SK-N-MC (cell line): ENCODE measurements around the gene PRDM2.
"Not testable (repeated sequence)": the region's sequence is repeated elsewhere in the genome, so short reads cannot be mapped to it uniquely, and the experiment has no call there.

Source experiments
- DNase-seq: peaks from one replicate; pipeline ENCODE4 v3.0.0-alpha.2; 2011; ENCODE audit warnings: low read depth, low spot score
- H3K27ac ChIP-seq: fragments of 200-600 bp; sonication (generic); 2 replicates; pipeline ENCODE4 v1.5.1; 2016; ENCODE audit warnings: mixed run types
- H3K36me3 ChIP-seq: fragments of 200-600 bp; sonication (generic); 2 replicates; pipeline ENCODE4 v1.6.1; 2017; ENCODE audit warnings: antibody characterized with exemption, low read length, mixed read lengths; ENCODE audit not compliant: insufficient read depth
- H3K4me3 ChIP-seq: fragments of 200-600 bp; sonication (generic); 2 replicates; pipeline ENCODE4 v1.5.1; 2016
- H3K9ac ChIP-seq: fragments of 200-600 bp; sonication (generic); 2 replicates; pipeline ENCODE4 v1.8.0; 2017; ENCODE audit warnings: mixed run types, mixed read lengths; ENCODE audit not compliant: insufficient read length
- H3K9me3 ChIP-seq: fragments of 200-600 bp; sonication (generic); 2 replicates; pipeline ENCODE4 v1.6.1; 2017; ENCODE audit warnings: low read depth, mild to moderate bottlenecking, antibody characterized with exemption, low read length, moderate library complexity, mixed read lengths
- EZH2 ChIP-seq: fragments of 200-600 bp; sonication (generic); IDR thresholded peaks from one replicate; pipeline ENCODE4 v1.6.1; 2017; ENCODE audit warnings: antibody characterized with exemption
- FOXP2 ChIP-seq: optimal IDR thresholded peaks from 2 replicates; pipeline ENCODE3; 2011; ENCODE audit warnings: mild to moderate bottlenecking, moderate library complexity; ENCODE audit not compliant: insufficient read depth; ENCODE audit errors: extremely low read length, control extremely low read depth
- POLR2AphosphoS5 ChIP-seq: IDR thresholded peaks from 2 replicates; pipeline ENCODE4 v1.6.1; 2012; ENCODE audit warnings: mild to moderate bottlenecking, low read depth, low read length, borderline replicate concordance

The PRDM2 gene

DNA sequence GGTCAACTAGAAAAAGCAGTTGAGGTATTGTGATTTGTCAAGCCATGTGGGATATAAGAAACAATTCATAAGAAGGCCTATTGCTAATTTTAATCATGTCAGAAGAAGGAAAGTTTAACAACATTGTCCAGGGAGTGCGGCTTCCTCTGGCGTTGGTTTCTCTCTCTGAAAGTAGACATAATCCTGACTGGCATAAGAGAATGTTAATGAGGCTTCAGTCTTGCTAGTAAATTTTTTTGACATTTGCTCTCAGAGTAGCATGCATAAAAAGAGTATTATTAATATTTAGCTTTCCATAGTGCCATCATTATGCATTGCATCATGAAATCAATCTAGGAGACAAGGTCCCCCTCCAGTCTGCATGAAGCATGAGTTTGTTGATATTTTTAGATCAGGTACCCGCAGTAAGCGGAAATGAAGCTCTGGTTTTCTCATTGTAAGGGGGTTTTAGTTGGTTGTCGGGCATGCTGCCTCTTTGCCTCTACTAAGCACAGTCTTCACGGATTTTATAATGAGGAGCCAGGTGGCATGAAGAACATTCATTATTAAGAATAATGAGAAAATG, 12.8 kb upstream of the PRDM2 start:
- no peak overlapping the region for H3K9ac ChIP-seq
- DNase-seq, result no peak
- H3K36me3 ChIP-seq, result no peaks in the 10 kb centered on the region
- TF ChIP-seq EZH2, result no peak
- no peak for TF ChIP-seq FOXP2
- TF ChIP-seq POLR2AphosphoS5, result no peak
- H3K4me3 ChIP-seq, result no peak overlapping the region
- no peak overlapping the region for H3K27ac ChIP-seq
- no peaks in the 10 kb centered on the region for H3K9me3 ChIP-seq

DNA sequence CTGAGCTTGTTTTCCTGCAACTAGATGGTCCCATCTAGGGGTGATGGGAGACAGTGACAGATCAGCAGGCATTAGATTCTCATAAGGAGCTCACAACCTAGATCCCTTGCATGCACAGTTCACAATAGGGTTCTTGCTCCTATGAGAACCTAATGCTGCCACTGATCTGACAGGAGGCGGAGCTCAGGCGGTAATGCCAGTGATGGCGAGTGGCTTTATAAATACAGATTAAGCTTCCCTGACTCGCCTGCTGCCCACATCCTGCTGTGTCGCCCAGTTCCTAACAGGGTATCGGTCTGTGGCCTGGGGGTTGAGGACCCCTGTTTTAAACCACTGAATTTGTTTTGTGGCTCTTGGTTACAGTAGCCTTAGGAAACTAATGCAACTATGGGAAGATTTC, 6.9 kb upstream of the PRDM2 start:
- not testable (repeated sequence) for H3K9me3 ChIP-seq, H3K4me3 ChIP-seq, H3K27ac ChIP-seq, H3K36me3 ChIP-seq, H3K9ac ChIP-seq, DNase-seq

DNA sequence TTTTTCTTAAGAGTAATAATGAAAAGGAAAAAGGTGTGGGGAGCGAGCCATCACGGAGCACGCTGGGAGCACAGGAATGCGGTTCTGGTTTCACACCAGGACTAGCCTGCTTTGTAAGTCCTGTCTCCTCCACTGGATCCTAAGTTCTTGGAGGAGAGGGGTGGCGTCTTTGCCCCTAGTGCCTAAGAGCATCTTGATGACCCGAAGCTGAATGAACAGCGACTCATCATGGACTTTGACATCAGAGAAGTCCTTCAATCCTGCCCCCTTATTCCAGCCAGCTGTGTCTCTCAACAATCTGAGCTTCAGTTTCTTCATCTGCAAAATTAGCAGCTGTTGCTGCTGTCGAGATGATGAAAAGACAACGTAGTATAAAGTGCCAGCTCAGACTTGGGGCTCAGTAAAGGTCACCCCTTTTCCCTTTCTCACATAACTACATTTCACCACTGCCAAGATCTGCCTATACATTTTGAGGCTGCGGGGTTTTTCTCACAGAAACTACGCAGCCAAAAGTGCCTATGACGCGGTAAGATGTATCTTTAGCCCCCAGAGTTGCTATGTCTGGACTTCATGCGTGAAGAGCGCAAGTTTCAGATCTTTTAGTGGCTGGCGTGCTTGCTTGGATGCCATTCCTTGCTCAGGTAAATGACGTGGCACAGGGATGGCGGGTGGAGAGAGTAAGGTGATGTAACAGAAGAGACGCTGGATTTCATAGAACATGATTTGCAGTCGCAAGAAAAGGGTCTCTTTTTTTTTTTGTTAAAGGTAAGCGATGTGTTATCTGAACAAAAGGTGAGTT, 4.9 kb upstream of the PRDM2 start:
- TF ChIP-seq POLR2AphosphoS5 (no peak), EZH2 (no peak), FOXP2 (no peak)
- no peaks in the 10 kb centered on the region; the same call in 1 of the 2 replicates for H3K9me3 ChIP-seq
- H3K9ac ChIP-seq, result no peak overlapping the region
- no peak for DNase-seq
- no peak overlapping the region for H3K27ac ChIP-seq
- H3K36me3 ChIP-seq, result no peaks in the 10 kb centered on the region
- H3K4me3 ChIP-seq, result no peak overlapping the region

DNA sequence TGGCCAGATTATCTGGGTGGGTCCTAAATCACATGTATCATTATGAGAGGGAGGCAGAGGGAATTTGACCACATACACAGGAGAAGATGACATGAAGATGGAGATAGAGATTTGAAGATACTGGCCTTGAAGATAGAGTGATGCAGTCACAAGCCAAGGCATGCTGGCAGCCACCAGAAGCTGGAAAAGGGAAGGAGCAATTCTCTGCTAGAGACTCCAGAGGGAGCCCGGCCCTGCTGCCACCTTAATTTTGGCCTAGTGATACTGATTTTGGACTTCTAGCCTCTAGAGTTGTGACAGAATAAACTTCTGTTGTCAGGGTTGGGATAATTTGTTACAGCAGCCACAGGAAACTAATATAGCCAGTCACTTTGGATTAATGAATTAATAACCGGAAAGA, 2.2 kb upstream of the PRDM2 start:
- no peaks in the 10 kb centered on the region for H3K36me3 ChIP-seq
- no peak for TF ChIP-seq FOXP2
- TF ChIP-seq EZH2, result no peak
- no peak for TF ChIP-seq POLR2AphosphoS5
- H3K9ac ChIP-seq, result no peak overlapping the region
- H3K9me3 ChIP-seq, result no peaks in the 10 kb centered on the region; the same call in 1 of the 2 replicates
- H3K27ac ChIP-seq, result no peak overlapping the region
- DNase-seq, result no peak
- no peak overlapping the region for H3K4me3 ChIP-seq

DNA sequence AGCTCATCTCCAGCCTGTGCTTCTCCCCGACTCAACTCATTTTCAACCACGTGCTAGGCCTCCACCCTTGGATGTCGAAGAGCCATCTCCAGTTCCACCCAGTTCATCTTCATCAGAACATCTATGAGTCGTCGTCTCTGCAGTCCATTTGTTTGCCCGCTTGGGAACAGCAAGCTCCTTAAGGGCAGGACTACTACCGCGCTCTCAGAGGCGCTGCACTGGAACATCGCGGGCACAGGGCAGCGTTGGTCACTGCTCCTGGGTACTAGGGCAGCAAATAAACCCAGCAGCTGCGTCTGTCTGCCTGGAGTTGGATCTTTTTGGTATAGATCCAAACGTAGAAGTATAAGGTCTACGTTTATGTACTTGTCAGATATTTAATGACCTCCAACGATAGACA, 478 bp upstream of the PRDM2 start:
- TF ChIP-seq EZH2 (no peak), POLR2AphosphoS5 (no peak), FOXP2 (no peak)
- DNase-seq, result no peak
- H3K27ac ChIP-seq, result peak overlapping the region; percentile 99
- peak overlapping the region; percentile 88 for H3K9ac ChIP-seq
- H3K9me3 ChIP-seq, result no peaks in the 10 kb centered on the region; the same call in 1 of the 2 replicates
- H3K36me3 ChIP-seq, result no peaks in the 10 kb centered on the region
- peak overlapping the region; percentile 95 for H3K4me3 ChIP-seq

DNA sequence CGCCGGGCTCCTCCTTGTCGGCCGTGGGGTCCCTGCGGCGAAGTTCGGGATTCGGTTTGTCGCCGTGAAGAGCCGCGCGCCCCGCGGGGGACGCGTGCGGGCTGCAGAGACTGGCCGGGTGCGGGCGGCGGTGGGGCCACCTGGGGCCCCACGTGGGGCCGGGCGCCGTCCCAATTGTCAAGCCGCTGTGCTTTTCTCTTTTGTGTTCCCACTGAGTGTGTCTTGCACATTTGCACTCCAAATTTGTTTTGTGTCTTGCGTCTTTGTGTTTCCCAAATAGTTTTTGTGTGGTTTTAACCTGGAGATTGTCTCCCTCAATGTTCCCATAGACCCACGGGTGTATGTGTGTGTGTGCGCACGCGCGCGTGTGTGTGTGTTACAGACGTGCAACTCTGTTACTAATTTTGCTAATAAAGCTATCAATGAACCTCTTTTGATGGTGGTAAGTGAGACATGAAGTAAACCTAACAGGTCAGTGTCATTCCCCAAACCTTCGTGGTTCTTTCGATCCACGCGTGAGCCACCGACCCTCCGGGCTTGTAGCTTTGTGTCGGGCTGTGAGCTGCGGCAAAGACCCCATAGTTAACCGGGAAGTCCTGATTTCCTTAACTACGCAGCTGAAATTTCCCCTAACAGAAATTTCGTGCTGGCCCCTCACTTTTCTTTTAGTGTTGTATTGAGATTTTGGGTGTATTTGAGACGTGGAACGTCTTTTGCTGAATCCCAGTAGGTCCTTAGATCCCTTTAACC, 708 bp downstream of the PRDM2 start:
- Histone ChIP-seq H3K36me3 (no peaks in the 10 kb centered on the region), H3K9me3 (no peaks in the 10 kb centered on the region; the same call in 1 of the 2 replicates), H3K4me3 (peak overlapping the region; percentile 95), H3K27ac (peak overlapping the region; percentile 99), H3K9ac (peak overlapping the region; percentile 88)
- no peak for TF ChIP-seq EZH2
- TF ChIP-seq FOXP2, result no peak
- no peak for DNase-seq

DNA sequence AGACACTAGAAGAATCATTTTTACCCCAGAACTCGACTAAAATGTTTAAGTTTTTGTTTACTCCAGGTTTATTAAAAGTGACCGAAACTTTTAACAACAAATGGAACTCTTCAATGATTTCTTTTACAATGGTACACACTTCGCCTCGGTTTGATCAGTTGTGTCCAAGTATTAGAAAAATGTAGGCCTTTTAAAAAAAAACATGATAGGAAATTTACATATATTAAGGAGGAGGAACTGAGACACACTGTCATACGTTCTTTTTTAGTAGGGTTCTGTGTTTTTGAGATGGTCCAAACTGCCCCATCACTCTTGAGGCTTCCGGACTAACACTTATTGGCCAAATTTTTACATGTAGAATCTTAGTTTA, 1.3 kb downstream of the PRDM2 start:
- Histone ChIP-seq H3K36me3 (no peaks in the 10 kb centered on the region), H3K27ac (peak overlapping the region; percentile 99), H3K4me3 (peak overlapping the region; percentile 95), H3K9ac (peak overlapping the region; percentile 88), H3K9me3 (no peaks in the 10 kb centered on the region; the same call in 1 of the 2 replicates)
- TF ChIP-seq EZH2, result no peak
- no peak for TF ChIP-seq POLR2AphosphoS5
- no peak for TF ChIP-seq FOXP2
- DNase-seq, result no peak

DNA sequence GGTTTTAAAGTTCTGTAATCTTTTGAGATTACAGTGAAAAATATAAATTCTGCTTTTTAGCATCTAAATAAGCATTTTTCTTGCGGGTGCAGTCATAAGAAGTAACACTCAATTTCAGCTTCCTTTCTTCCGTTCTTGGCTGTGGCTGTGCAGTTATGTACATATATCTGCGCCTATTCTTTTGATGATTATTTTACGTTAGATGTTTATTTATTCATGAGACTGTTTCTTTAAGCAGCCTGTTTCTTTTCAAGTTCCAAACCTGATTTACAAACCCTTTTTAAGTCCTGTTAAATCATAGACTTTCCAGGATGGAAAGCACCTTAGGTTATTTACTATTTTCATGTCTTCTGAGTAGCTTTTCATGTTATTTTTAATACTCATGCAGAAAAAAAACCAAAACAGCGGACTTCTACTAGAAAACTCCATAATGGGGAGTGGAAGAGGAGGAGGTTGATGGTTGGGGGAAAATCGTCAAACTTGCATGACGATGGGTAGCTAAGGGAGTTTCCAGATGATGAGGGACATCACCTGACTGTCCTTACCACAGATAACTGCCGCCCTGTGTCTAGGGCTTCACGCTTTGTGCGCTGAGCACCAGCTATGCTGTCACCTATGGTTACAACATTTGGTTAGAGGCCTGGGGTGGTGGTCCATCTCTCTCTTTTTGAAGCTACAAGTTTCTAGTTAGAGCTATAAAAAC, 2.6 kb downstream of the PRDM2 start:
- H3K27ac ChIP-seq, result peak overlapping the region; percentile 99
- no peaks in the 10 kb centered on the region for H3K36me3 ChIP-seq
- H3K4me3 ChIP-seq, result peak overlapping the region; percentile 36
- no peaks in the 10 kb centered on the region; the same call in 1 of the 2 replicates for H3K9me3 ChIP-seq
- no peak for DNase-seq
- TF ChIP-seq POLR2AphosphoS5 (no peak), FOXP2 (no peak), EZH2 (no peak)
- H3K9ac ChIP-seq, result no peak overlapping the region

DNA sequence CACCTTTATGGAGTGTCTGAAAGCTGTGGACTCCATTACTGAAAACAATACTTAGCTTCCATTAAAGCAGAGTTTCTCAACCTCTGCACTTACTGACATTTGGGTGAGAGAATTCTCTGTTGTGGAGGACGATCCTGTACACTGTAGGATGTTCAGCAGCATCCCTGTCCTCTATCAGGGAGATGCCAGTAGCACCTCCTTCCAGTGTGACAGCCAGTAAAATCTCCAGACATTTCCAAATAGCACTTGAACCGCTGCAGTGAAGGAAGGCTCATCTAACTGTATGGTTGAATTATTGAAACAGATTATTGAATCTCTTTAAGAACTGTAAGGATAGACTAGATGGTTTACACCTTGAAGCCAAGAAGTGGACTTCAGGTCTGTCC, 3.1 kb downstream of the PRDM2 start:
- Histone ChIP-seq H3K27ac (peak overlapping the region; percentile 99), H3K9me3 (no peaks in the 10 kb centered on the region), H3K36me3 (no peaks in the 10 kb centered on the region), H3K4me3 (peak overlapping the region; percentile 44), H3K9ac (no peak overlapping the region)
- no peak for DNase-seq
- no peak for TF ChIP-seq EZH2
- no peak for TF ChIP-seq FOXP2
- no peak for TF ChIP-seq POLR2AphosphoS5
